ENCODE measurements around the gene PAFAH1B1. TPM values are rescaled to one million over a fixed set of nuclear protein-coding genes. Genes with fewer than 3 reads are reported as not detected.
A peak's percentile ranks its signal among the peaks of the same experiment; 100 is the strongest.

Gene PAFAH1B1
- total and polyA plus RNA-seq, 2 donors (not counting 3 experiments of a cell fraction or from before 2014, with no cell fraction given) = 46.5 to 158 TPM

- DNase-seq (ENCODE audit: low read depth, low spot score) = no peak
- H2AFZ ChIP-seq (ENCODE audit: low read depth, low read length) = no peak overlapping the region
- H3K9me3 ChIP-seq (replicated peaks; ENCODE audit: control insufficient read depth, insufficient read depth, low read length) = no peaks in the 10 kb centered on the region
- no peaks in the 10 kb centered on the region for H3K79me2 ChIP-seq (ENCODE audit: control insufficient read depth, insufficient read depth, low read length)
- BruUV-seq (replicated peaks) = TSS peak; percentile 6
- H3K36me3 ChIP-seq (ENCODE audit: control insufficient read depth in 2 of 2, extremely low read depth in 1 of 2, insufficient read depth in 2 of 2, low read length in 2 of 2) = peaks cover 3 to 17% of the 10 kb centered on the region in 2 experiments
- no peaks in the 10 kb centered on the region for H3K9me1 ChIP-seq (replicated peaks; ENCODE audit: control insufficient read depth, extremely low read depth, insufficient read depth, low read length)
- CTCF ChIA-PET = interaction anchor here (0.6 kb wide), 1 partner anchor 10 kb away, joined by 3 read pairs; no protein-coding TSS in a partner anchor
- no peak overlapping the region for H3K27ac ChIP-seq (ENCODE audit: insufficient read depth, low read depth, low read length)
- no peak overlapping the region for H3K4me2 ChIP-seq (ENCODE audit: insufficient read depth, low read length)
- FAIRE-seq = no peak
- TF ChIP-seq JUN (IDR thresholded peaks at IDR 0.05; ENCODE audit: borderline replicate concordance, insufficient read depth, insufficient read length, low read depth) (no peak), CTCF (IDR thresholded peaks at IDR 0.05; ENCODE audit: extremely low read depth in 1 of 2, insufficient read depth in 1 of 2, low read depth in 1 of 2, low read length in 2 of 2) (no peak), GATA2 (IDR thresholded peaks at IDR 0.05; ENCODE audit: insufficient read depth, insufficient read length, low read depth, low read length) (no peak), POLR2AphosphoS5 (IDR thresholded peaks at IDR 0.05; ENCODE audit: insufficient read depth, low read depth, low read length) (no peak), MYC (IDR thresholded peaks at IDR 0.05; ENCODE audit: low read depth, low read length) (no peak), FOS (IDR thresholded peaks at IDR 0.05; ENCODE audit: borderline replicate concordance, insufficient read depth, low read length) (no peak), POLR2A (IDR thresholded peaks at IDR 0.05; ENCODE audit: low read depth, low read length) (no peak), EZH2 (IDR thresholded peaks at IDR 0.05; ENCODE audit: borderline replicate concordance, low read depth, low read length, severe bottlenecking) (no peak), MAX (IDR thresholded peaks at IDR 0.05; ENCODE audit: insufficient read depth, insufficient read length) (no peak)
- H4K20me1 ChIP-seq (replicated peaks; ENCODE audit: control insufficient read depth, extremely low read depth, insufficient read depth, low read length) = no peaks in the 10 kb centered on the region
- no peaks in the 10 kb centered on the region for H3K27me3 ChIP-seq (ENCODE audit: control insufficient read depth in 2 of 2, insufficient read depth in 2 of 2, low read length in 2 of 2)
- no peak overlapping the region for H3K4me3 ChIP-seq (replicated peaks in 1 of 3; ENCODE audit: insufficient read depth in 1 of 3, low read depth in 1 of 3, low read length in 3 of 3)
- H3K9ac ChIP-seq (replicated peaks; ENCODE audit: extremely low read depth, insufficient read depth, low read length) = no peak overlapping the region
- H3K4me1 ChIP-seq (ENCODE audit: control insufficient read depth, extremely low read depth, insufficient read depth, low read length) = no peaks in the 10 kb centered on the region
- intact Hi-C loops (cut with micrococcal nuclease) (no loop called here), dilution Hi-C loops (cut with MboI; ENCODE audit: extremely low pct_ligation_motif_present, low sequenced_read_pairs) (no loop called here)
- POLR2A ChIA-PET = no interaction called here
Observed at GRCh38 chr17:2694381-2695242, 101.2 kb downstream of the PAFAH1B1 start.
